ENCODE data around the gene EXOC6B. TPM values are rescaled to one million over a fixed set of nuclear protein-coding genes. Genes with fewer than 3 reads are reported as not detected.

Gene EXOC6B
- total RNA-seq, 1 donor from 2014 or later = 33.0 TPM

DNA sequence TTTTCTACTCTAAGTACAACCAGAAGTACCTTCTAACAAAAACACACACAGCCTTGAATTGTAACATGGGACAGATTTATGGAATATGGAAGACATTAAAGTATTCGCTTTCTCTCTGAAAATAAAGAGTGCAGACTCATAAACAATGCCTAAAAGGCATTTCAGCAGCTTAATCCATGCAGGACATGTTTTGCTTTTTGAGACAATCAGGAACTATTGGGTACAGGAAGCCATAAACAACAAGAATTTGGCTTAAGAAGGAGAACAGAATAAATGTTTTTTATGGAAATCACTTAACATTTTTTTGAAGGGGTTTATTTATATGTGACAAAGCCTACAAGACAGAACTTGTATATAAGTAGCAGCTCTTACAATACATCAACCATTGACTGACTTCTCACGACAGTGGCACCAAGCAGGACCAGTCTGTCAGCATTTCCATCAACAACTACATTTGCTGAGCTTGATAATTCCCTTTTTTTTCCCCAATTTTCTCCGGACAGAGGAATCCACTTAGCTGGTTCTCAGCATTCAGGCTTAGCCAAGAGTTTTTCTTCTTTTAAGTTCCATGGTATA is 140.1 kb downstream of the EXOC6B start:
- intact Hi-C loops (cut with DNase I) = no loop called here
- H3K9me3 ChIP-seq = no peaks in the 10 kb centered on the region
- H3K4me1 ChIP-seq = no peaks in the 10 kb centered on the region
- no peak overlapping the region for H3K4me3 ChIP-seq
- H3K27ac ChIP-seq = no peak overlapping the region
- ATAC-seq (no peak), DNase-seq (no peak)
- H3K36me3 ChIP-seq = no peaks in the 10 kb centered on the region
- TF ChIP-seq, protein P1, sequence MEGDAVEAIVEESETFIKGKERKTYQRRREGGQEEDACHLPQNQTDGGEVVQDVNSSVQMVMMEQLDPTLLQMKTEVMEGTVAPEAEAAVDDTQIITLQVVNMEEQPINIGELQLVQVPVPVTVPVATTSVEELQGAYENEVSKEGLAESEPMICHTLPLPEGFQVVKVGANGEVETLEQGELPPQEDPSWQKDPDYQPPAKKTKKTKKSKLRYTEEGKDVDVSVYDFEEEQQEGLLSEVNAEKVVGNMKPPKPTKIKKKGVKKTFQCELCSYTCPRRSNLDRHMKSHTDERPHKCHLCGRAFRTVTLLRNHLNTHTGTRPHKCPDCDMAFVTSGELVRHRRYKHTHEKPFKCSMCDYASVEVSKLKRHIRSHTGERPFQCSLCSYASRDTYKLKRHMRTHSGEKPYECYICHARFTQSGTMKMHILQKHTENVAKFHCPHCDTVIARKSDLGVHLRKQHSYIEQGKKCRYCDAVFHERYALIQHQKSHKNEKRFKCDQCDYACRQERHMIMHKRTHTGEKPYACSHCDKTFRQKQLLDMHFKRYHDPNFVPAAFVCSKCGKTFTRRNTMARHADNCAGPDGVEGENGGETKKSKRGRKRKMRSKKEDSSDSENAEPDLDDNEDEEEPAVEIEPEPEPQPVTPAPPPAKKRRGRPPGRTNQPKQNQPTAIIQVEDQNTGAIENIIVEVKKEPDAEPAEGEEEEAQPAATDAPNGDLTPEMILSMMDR (IDR thresholded peaks at IDR 0.05) = no peak
- no peaks in the 10 kb centered on the region for H3K27me3 ChIP-seq (ENCODE audit: low read depth)

DNA sequence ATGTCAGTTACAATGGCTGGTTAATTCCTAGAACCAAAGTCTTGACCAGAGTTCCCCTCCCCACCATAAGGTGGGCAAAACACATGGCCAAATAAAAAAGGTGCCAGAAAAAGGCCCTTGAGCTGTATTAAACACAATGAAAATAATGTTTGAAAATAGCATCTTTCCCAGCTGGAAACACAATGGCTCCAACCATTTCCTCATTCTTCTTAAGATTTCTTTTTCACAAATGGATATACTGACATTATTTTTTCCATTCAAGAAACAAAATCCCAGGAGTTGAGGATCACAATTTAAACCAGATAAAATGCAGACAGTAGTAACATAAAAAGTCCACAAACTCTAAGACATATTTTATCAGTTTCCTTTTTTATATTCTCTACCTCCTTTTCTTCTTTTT is 143.8 kb downstream of the EXOC6B start:
- ATAC-seq = no peak
- intact Hi-C loops (cut with DNase I) = no loop called here

DNA sequence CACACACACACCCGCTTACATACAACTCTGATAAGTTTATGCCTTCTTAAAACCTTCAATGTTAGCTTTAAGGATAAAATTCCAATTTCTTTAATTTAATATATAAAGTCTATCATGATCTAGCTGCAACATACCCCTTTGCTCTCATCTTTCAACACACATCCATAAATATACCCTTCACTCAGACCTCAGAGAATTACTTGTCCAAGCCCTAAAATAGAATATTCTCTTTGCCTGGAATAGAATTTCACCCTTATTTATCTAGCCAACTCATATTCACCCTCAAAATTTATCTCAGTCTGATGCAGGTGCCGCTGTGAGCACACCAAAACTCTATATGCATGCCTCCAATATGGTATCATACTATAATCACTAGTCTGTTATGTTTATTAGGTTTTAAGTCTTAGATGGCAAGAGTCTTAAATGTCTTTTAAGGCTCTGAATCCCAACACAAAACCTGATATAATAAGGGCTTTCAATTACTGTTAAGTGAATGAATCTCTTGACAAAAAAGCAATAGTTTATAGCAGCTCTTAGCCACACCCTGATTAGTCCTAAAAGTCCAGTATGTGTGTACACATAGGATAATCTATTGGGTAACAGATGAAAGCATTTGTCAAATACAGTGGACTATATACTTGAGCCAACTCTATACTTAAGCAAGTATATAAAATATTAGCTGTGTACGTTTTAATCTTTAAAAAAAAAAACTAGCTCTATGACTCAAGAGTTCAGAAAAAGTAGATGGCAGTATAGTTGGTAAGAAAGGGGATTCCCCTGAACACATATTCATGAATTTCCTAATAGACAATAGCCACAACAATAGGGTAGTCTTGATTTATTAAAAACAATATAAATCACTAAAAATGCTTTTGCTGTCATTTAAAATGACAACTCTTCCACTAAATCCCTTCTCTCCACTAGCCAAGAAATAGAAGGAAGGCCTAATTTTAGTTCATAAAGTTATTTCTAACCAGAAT is 144.5 kb downstream of the EXOC6B start:
- intact Hi-C loops (cut with DNase I) = no loop called here

More for the DNA sequence above, 143.8 kb downstream of the EXOC6B start:
- Histone ChIP-seq H3K27ac (no peak overlapping the region), H3K9me3 (no peaks in the 10 kb centered on the region), H3K36me3 (no peaks in the 10 kb centered on the region), H3K27me3 (ENCODE audit: low read depth) (no peaks in the 10 kb centered on the region), H3K4me3 (no peak overlapping the region), H3K4me1 (peaks cover 7% of the 10 kb centered on the region)
- no peak for DNase-seq
- TF ChIP-seq, protein P1 (IDR thresholded peaks at IDR 0.05) = no peak

DNA sequence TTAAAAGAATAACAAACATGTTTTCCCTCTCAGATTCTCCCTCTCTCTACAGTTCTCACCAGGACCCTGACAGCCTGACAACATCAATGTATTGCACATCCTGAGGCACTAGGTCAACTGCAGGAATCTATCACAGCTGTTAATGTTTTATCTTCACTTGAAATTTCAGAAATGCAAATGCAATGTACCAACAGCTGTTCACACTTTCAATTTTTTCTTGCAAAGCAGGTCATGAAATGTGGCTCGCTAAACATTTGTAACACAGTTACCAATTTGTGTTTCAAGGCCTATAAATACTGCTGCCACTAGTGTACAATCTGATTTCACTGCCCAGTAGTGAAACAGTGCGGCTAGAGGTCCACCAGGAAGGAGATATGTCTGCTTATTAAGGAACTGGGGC is 147.8 kb downstream of the EXOC6B start:
- H3K27me3 ChIP-seq (ENCODE audit: low read depth) = no peaks in the 10 kb centered on the region
- H3K27ac ChIP-seq = no peak overlapping the region
- DNase-seq (no peak), ATAC-seq (no peak)
- H3K36me3 ChIP-seq = no peaks in the 10 kb centered on the region
- peaks cover 7% of the 10 kb centered on the region for H3K4me1 ChIP-seq
- TF ChIP-seq, protein P1 (IDR thresholded peaks at IDR 0.05) = no peak
- H3K9me3 ChIP-seq = no peaks in the 10 kb centered on the region
- intact Hi-C loops (cut with DNase I) = no loop called here
- no peak overlapping the region for H3K4me3 ChIP-seq

More for the DNA sequence above, 144.5 kb downstream of the EXOC6B start:
- no peak for ATAC-seq
- Histone ChIP-seq H3K4me1 (peaks cover 7% of the 10 kb centered on the region), H3K27ac (no peak overlapping the region), H3K27me3 (ENCODE audit: low read depth) (no peaks in the 10 kb centered on the region), H3K9me3 (no peaks in the 10 kb centered on the region), H3K36me3 (no peaks in the 10 kb centered on the region), H3K4me3 (no peak overlapping the region)
- TF ChIP-seq, protein P1 (IDR thresholded peaks at IDR 0.05) = no peak
- DNase-seq = no peak

DNA sequence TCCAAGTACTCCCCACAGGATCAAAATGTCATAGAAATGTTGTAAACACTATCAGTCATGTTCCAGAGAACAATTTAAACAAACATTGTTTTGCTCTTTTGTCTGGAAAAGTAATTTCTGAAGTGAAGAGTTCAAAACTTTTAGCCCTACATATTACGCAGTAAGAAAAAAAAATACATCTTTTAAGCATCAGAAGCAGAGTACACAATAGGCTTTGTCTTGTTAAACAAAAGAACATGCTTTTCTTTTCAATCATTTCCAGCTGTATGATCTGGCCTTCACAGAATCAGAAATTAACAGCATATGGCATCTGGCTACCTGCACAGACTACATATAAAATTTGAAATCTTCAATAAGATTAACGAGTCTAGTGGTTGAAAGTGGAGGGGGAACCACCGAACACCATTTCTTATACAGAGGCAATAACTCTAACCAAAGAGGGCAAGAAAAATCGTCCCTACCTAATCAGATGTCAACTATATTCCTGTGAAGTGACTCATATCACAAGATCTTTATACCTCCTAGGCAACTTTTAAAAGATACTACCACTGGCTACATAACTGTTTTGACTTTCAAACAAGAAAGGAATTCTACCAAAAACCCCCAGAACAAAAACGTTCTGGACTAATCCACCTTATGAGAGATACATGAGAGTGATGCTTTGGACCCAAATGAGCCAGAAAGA is 149.3 kb downstream of the EXOC6B start:
- TF ChIP-seq, protein P1 (IDR thresholded peaks at IDR 0.05) = no peak
- intact Hi-C loops (cut with DNase I) = no loop called here
- Histone ChIP-seq H3K4me3 (no peak overlapping the region), H3K9me3 (no peaks in the 10 kb centered on the region), H3K27me3 (ENCODE audit: low read depth) (no peaks in the 10 kb centered on the region), H3K4me1 (peaks cover 7% of the 10 kb centered on the region), H3K36me3 (no peaks in the 10 kb centered on the region), H3K27ac (no peak overlapping the region)
- DNase-seq (no peak), ATAC-seq (no peak)

Measured in lower lobe of right lung (tissue), 2 donors.